Hepatocyte (in vitro differentiated cells): ENCODE results near the gene OBSL1. TPM values are rescaled to one million over a fixed set of nuclear protein-coding genes. Genes with fewer than 3 reads are reported as not detected.

Experiments used
- DNase-seq: peaks from one replicate; pipeline ENCODE4 v3.0.0-alpha.2; 2016; ENCODE audit warnings: low spot score
- H2AFZ ChIP-seq: fragments of 200-600 bp; sonication (generic); 2 replicates; pipeline ENCODE4 v1.6.0; 2016; ENCODE audit warnings: antibody characterized with exemption, mild to moderate bottlenecking
- H3K27ac ChIP-seq: fragments of 200-600 bp; sonication (generic); 2 replicates; pipeline ENCODE4 v1.5.1; 2016; ENCODE audit warnings: mild to moderate bottlenecking
- H3K27me3 ChIP-seq: fragments of 200-600 bp; sonication (generic); 2 replicates; pipeline ENCODE4 v1.6.1; 2016
- H3K36me3 ChIP-seq: fragments of 200-600 bp; sonication (generic); replicated peaks from 2 replicates; pipeline ENCODE4 v1.5.1; 2016; ENCODE audit warnings: low read depth; ENCODE audit not compliant: insufficient read depth
- H3K4me1 ChIP-seq: fragments of 200-600 bp; sonication (generic); 2 replicates; pipeline ENCODE4 v1.5.1; 2016; ENCODE audit warnings: mild to moderate bottlenecking, moderate library complexity; ENCODE audit not compliant: insufficient read depth
- H3K4me2 ChIP-seq: fragments of 200-600 bp; sonication (generic); 2 replicates; pipeline ENCODE4 v1.6.0; 2016
- H3K4me3 ChIP-seq: fragments of 200-600 bp; sonication (generic); 2 replicates; pipeline ENCODE4 v1.5.1; 2016; ENCODE audit warnings: mild to moderate bottlenecking
- H3K79me2 ChIP-seq: fragments of 200-600 bp; sonication (generic); 2 replicates; pipeline ENCODE4 v1.6.0; 2017; ENCODE audit warnings: mild to moderate bottlenecking
- H3K9me2 ChIP-seq: fragments of 200-600 bp; sonication (generic); replicated peaks from 2 replicates; pipeline ENCODE4 v1.6.0; 2017; ENCODE audit warnings: mild to moderate bottlenecking; ENCODE audit not compliant: insufficient read depth
- H3K9me3 ChIP-seq: fragments of 200-600 bp; sonication (generic); 2 replicates; pipeline ENCODE4 v1.5.1; 2016; ENCODE audit warnings: low read depth, mild to moderate bottlenecking
- H4K20me1 ChIP-seq: fragments of 200-600 bp; sonication (generic); 2 replicates; pipeline ENCODE4 v1.6.0; 2016; ENCODE audit warnings: mild to moderate bottlenecking; ENCODE audit not compliant: insufficient read depth, poor library complexity, severe bottlenecking
- EZH2 ChIP-seq: fragments of 200-600 bp; sonication (generic); IDR thresholded peaks from 2 replicates; pipeline ENCODE4 v1.6.1; 2016; ENCODE audit warnings: antibody characterized with exemption, mild to moderate bottlenecking, borderline replicate concordance
- EZH2phosphoT487 ChIP-seq: fragments of 200-600 bp; sonication (generic); IDR thresholded peaks from one replicate; pipeline ENCODE4 v1.6.1; 2018; ENCODE audit warnings: antibody characterized with exemption, mild to moderate bottlenecking, low read depth, moderate library complexity; ENCODE audit not compliant: unreplicated experiment, severe bottlenecking
- WGBS: methylation state at CpG from one replicate; pipeline ENCODE4 v1.1.6; 2016; ENCODE audit warnings: low lambda C conversion rate; ENCODE audit errors: missing lambda C conversion rate; 5-methylcytosine and 5-hydroxymethylcytosine counted together
- polyA plus RNA-seq: library from polyadenylated mRNA; unstranded; fragments of >200 nt; fragmentation: Nextera tagmentation; extraction: Ambion mirVana; gene quantifications from 2 replicates; pipeline ENCODE4 v1.2.1, GENCODE V29; 2016
- total RNA-seq: library from RNA; depleted of rRNA; stranded (reverse); fragments of >200 nt; gene quantifications from 2 replicates; pipeline ENCODE4 v1.2.3, GENCODE V29; 2014
- TF ChIP-seq, protein P1 (sequence below): fragments of 200-600 bp; sonication (generic); IDR thresholded peaks from 2 replicates; pipeline ENCODE4 v1.5.1; 2016; ENCODE audit warnings: antibody characterized with exemption, mild to moderate bottlenecking; ENCODE audit not compliant: poor library complexity

Gene OBSL1
- total and polyA plus RNA-seq, 2 experiments from 2014 or later: 61.0 to 84.6 TPM

DNA sequence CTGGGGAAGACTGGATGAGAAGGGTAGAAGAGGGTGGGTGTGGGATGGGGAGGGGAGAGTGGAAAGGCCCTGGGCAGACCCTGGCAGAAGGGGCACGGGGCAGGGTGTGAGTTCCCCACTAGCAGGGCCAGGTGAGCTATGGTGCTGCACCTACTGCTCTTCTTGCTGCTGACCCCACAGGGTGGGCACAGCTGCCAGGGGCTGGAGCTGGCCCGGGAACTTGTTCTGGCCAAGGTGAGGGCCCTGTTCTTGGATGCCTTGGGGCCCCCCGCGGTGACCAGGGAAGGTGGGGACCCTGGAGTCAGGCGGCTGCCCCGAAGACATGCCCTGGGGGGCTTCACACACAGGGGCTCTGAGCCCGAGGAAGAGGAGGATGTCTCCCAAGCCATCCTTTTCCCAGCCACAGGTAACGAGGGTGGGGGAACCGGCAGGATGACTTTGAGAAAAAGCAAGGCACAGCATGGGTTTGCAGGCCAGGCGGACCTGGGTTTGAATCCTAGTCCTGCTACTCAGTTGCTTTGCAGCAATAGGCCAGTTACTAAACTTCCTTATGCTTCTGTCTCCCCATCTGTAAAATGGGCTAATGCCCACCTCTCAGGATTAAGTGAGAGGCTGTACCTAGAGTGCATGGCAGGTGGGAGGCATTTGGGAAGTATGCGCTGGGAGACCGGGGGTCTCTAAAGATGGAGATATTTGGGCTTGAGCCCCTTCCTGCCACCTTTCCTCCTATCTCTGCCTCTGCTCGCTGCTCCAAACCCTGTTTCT is 1.1 kb upstream of the OBSL1 start, which contains the start of gene INHA:
TSS of gene INHA (plus strand) at position 74 of the 765 bp plus-strand sequence. CDS start at position 139, 65 bp downstream.
- no peaks in the 10 kb centered on the region for H3K36me3 ChIP-seq
- no peak for DNase-seq
- no peaks in the 10 kb centered on the region for H3K9me3 ChIP-seq
- peaks cover 15% of the 10 kb centered on the region for H3K79me2 ChIP-seq
- H4K20me1 ChIP-seq: peaks cover 10% of the 10 kb centered on the region
- peak within 1 kb of the TSS; percentile 75 for H3K4me2 ChIP-seq
- no peaks in the 10 kb centered on the region for H3K9me2 ChIP-seq
- peaks cover 21% of the 10 kb centered on the region for H3K4me1 ChIP-seq
- no peaks in the 10 kb centered on the region for H3K27me3 ChIP-seq
- WGBS: 89% methylated on average over 12 of the region's 13 CpGs
- TF ChIP-seq, protein P1, sequence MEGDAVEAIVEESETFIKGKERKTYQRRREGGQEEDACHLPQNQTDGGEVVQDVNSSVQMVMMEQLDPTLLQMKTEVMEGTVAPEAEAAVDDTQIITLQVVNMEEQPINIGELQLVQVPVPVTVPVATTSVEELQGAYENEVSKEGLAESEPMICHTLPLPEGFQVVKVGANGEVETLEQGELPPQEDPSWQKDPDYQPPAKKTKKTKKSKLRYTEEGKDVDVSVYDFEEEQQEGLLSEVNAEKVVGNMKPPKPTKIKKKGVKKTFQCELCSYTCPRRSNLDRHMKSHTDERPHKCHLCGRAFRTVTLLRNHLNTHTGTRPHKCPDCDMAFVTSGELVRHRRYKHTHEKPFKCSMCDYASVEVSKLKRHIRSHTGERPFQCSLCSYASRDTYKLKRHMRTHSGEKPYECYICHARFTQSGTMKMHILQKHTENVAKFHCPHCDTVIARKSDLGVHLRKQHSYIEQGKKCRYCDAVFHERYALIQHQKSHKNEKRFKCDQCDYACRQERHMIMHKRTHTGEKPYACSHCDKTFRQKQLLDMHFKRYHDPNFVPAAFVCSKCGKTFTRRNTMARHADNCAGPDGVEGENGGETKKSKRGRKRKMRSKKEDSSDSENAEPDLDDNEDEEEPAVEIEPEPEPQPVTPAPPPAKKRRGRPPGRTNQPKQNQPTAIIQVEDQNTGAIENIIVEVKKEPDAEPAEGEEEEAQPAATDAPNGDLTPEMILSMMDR: no peak
- TF ChIP-seq EZH2 (no peak), EZH2phosphoT487 (no peak)
- H2AFZ ChIP-seq: peak within 1 kb of the TSS; percentile 22
- H3K27ac ChIP-seq: peak within 1 kb of the TSS; percentile 88
- peak within 1 kb of the TSS; percentile 79 for H3K4me3 ChIP-seq

DNA sequence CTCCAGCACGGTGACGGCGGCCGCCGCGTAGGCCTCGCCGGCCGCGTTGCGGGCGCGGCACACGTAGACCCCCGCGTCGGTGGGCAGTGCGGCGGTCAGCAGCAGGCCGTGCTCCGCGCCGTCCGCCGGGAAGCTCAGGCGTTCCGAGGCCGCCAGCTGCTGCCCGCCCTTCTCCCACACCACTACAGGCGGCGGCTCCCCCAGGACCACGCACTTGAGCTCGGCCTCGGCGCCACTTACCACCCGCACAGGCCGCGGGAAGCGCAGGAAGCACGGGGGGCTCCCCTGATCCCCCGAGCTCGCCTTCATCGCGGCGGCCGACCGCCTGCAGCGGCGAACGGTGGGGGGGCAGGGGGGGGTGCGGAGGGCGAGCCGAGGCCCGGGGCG is 422 bp downstream of the OBSL1 start:
- Histone ChIP-seq H4K20me1 (peaks cover 10% of the 10 kb centered on the region), H3K27me3 (no peaks in the 10 kb centered on the region), H3K4me2 (peak overlapping the region; percentile 75), H3K79me2 (peaks cover 15% of the 10 kb centered on the region), H3K36me3 (no peaks in the 10 kb centered on the region), H3K9me2 (no peaks in the 10 kb centered on the region), H2AFZ (peak overlapping the region; percentile 22), H3K27ac (peak overlapping the region; percentile 88), H3K4me3 (peak overlapping the region; percentile 79), H3K4me1 (peaks cover 17% of the 10 kb centered on the region), H3K9me3 (no peaks in the 10 kb centered on the region)
- under 1% methylated on average over 37 of the region's 55 CpGs for WGBS
- TF ChIP-seq, protein P1: no peak
- TF ChIP-seq EZH2 (no peak), EZH2phosphoT487 (no peak)
- DNase-seq: peak; percentile 66

DNA sequence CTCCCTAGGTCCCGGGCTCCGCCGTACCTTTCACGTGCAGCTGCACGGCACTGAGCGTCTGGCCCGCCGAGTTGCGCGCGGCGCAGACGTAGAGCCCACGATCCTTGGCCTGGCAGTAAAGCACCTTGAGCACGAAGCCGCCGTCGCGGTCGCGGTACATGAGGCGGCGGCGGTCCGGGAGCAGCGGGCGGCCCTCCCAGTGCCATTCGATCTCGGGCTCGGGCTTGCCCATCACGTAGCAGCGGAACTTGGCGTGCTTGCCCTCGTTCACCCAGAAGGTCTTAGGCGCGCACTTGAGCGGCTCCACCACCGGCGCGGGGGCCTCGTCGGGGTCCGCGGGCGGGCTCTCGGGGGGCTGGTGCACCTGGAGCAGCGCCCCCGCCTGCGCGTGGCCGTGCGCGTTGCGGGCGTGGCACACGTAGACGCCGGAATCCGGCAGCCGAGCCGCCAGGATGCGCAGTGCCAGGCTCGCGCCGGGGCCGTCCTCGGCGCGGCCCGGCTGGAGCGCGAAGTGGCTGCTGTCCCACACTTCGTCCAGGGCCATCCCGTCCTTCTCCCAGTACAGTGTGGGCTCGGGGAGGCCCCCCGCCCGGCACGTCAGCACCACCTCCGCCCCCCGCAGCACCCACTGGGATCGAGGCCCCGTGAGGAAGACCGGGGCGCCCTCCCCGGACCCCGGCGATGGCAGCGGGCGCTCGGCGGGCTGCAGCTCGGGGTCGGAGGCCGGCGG is 980 bp downstream of the OBSL1 start:
- no peak for TF ChIP-seq EZH2phosphoT487
- TF ChIP-seq, protein P1: no peak
- no peak for TF ChIP-seq EZH2
- 12% methylated on average over 73 of the region's 95 CpGs for WGBS
- Histone ChIP-seq H2AFZ (peak overlapping the region; percentile 22), H3K4me1 (peaks cover 17% of the 10 kb centered on the region), H3K9me2 (no peaks in the 10 kb centered on the region), H3K9me3 (no peaks in the 10 kb centered on the region), H3K27me3 (no peaks in the 10 kb centered on the region), H3K4me3 (peak overlapping the region; percentile 79), H3K79me2 (peaks cover 15% of the 10 kb centered on the region), H3K4me2 (peak overlapping the region; percentile 75), H4K20me1 (peaks cover 10% of the 10 kb centered on the region), H3K27ac (peak overlapping the region; percentile 88), H3K36me3 (no peaks in the 10 kb centered on the region)
- DNase-seq: peak; percentile 69
